ENCODE data around the gene RRAGD.

RRAGD gene

GRCh38 chr6:89454300-89454699 lies 42.2 kb upstream of the RRAGD start:
- Histone ChIP-seq H3K27me3 (ENCODE audit: control insufficient read depth in 1 of 2, insufficient read depth in 1 of 2, low read length in 2 of 2) (no peaks in the 10 kb centered on the region), H3K14ac (ENCODE audit: low read length in 2 of 2) (no peak overlapping the region), H3K9me3 (ENCODE audit: control insufficient read depth, low read length) (no peaks in the 10 kb centered on the region), H2AFZ (ENCODE audit: low read depth, low read length) (no peak overlapping the region), H3K9ac (ENCODE audit: low read length) (no peak overlapping the region), H2BK5ac (ENCODE audit: low read depth, low read length, poor library complexity, severe bottlenecking) (no peak overlapping the region), H3K36me3 (ENCODE audit: control insufficient read depth in 1 of 2, insufficient read depth in 2 of 2, low read depth in 1 of 2, low read length in 2 of 2) (no peaks in the 10 kb centered on the region), H3K27ac (ENCODE audit: low read length, poor library complexity, severe bottlenecking) (no peak overlapping the region), H3K79me1 (replicated peaks; ENCODE audit: low read length, poor library complexity, severe bottlenecking) (no peaks in the 10 kb centered on the region), H2BK12ac (ENCODE audit: low read length in 2 of 2) (no peak overlapping the region), H2BK120ac (ENCODE audit: low read depth, low read length) (no peak overlapping the region), H3K4ac (ENCODE audit: low read depth in 1 of 2, low read length in 2 of 2) (no peak overlapping the region), H3K23ac (ENCODE audit: low read length in 2 of 2) (no peak overlapping the region), H3K18ac (ENCODE audit: low read depth in 1 of 2, low read length in 2 of 2) (no peak overlapping the region), H2AK5ac (ENCODE audit: low read length, severe bottlenecking) (no peak overlapping the region), H4K8ac (ENCODE audit: low read length) (no peak overlapping the region), H3K4me2 (ENCODE audit: low read length, poor library complexity, severe bottlenecking) (no peak overlapping the region), H3K4me1 (ENCODE audit: control insufficient read depth, insufficient read depth, low read depth, low read length) (no peaks in the 10 kb centered on the region), H3K4me3 (ENCODE audit: insufficient read depth in 1 of 2, low read depth in 1 of 2, low read length in 2 of 2) (no peak overlapping the region), H4K91ac (ENCODE audit: low read length) (no peak overlapping the region), H2BK15ac (ENCODE audit: low read depth, poor library complexity, severe bottlenecking) (no peak overlapping the region)
- 85% methylated on average over 2 of the region's 2 CpGs for WGBS
- DNase-seq, result no peak

- Histone ChIP-seq H3K4me3 (ENCODE audit: insufficient read depth in 1 of 2, low read depth in 1 of 2, low read length in 2 of 2) (no peak overlapping the region), H2BK5ac (ENCODE audit: low read depth, low read length, poor library complexity, severe bottlenecking) (no peak overlapping the region), H3K4me1 (ENCODE audit: control insufficient read depth, insufficient read depth, low read depth, low read length) (no peaks in the 10 kb centered on the region), H3K9ac (ENCODE audit: low read length) (no peak overlapping the region), H3K4me2 (ENCODE audit: low read length, poor library complexity, severe bottlenecking) (no peak overlapping the region), H3K23ac (ENCODE audit: low read length in 2 of 2) (no peak overlapping the region), H3K14ac (ENCODE audit: low read length in 2 of 2) (no peak overlapping the region), H3K27me3 (ENCODE audit: control insufficient read depth in 1 of 2, insufficient read depth in 1 of 2, low read length in 2 of 2) (no peaks in the 10 kb centered on the region), H3K18ac (ENCODE audit: low read depth in 1 of 2, low read length in 2 of 2) (no peak overlapping the region), H4K8ac (ENCODE audit: low read length) (no peak overlapping the region), H2AK5ac (ENCODE audit: low read length, severe bottlenecking) (no peak overlapping the region), H2AFZ (ENCODE audit: low read depth, low read length) (no peak overlapping the region), H3K79me1 (replicated peaks; ENCODE audit: low read length, poor library complexity, severe bottlenecking) (no peaks in the 10 kb centered on the region), H4K91ac (ENCODE audit: low read length) (no peak overlapping the region), H3K4ac (ENCODE audit: low read depth in 1 of 2, low read length in 2 of 2) (no peak overlapping the region), H2BK120ac (ENCODE audit: low read depth, low read length) (no peak overlapping the region), H2BK12ac (ENCODE audit: low read length in 2 of 2) (no peak overlapping the region), H3K9me3 (ENCODE audit: control insufficient read depth, low read length) (no peaks in the 10 kb centered on the region), H2BK15ac (ENCODE audit: low read depth, poor library complexity, severe bottlenecking) (no peak overlapping the region), H3K36me3 (ENCODE audit: control insufficient read depth in 1 of 2, insufficient read depth in 2 of 2, low read depth in 1 of 2, low read length in 2 of 2) (no peaks in the 10 kb centered on the region), H3K27ac (ENCODE audit: low read length, poor library complexity, severe bottlenecking) (no peak overlapping the region)
- no peak for DNase-seq
- no CpG with 5 or more reads among the region's 1 CpG for WGBS
Observed at GRCh38 chr6:89452281-89452680, 40.2 kb upstream of the RRAGD start.

GRCh38 chr6:89449193-89449592 lies 37.1 kb upstream of the RRAGD start:
- Histone ChIP-seq H3K4me1 (ENCODE audit: control insufficient read depth, insufficient read depth, low read depth, low read length) (no peaks in the 10 kb centered on the region), H3K36me3 (ENCODE audit: control insufficient read depth in 1 of 2, insufficient read depth in 2 of 2, low read depth in 1 of 2, low read length in 2 of 2) (no peaks in the 10 kb centered on the region), H2BK15ac (ENCODE audit: low read depth, poor library complexity, severe bottlenecking) (no peak overlapping the region), H3K4me2 (ENCODE audit: low read length, poor library complexity, severe bottlenecking) (no peak overlapping the region), H3K27ac (ENCODE audit: low read length, poor library complexity, severe bottlenecking) (no peak overlapping the region), H3K27me3 (ENCODE audit: control insufficient read depth in 1 of 2, insufficient read depth in 1 of 2, low read length in 2 of 2) (no peaks in the 10 kb centered on the region), H3K18ac (ENCODE audit: low read depth in 1 of 2, low read length in 2 of 2) (no peak overlapping the region), H3K4me3 (ENCODE audit: insufficient read depth in 1 of 2, low read depth in 1 of 2, low read length in 2 of 2) (no peak overlapping the region), H2BK120ac (ENCODE audit: low read depth, low read length) (no peak overlapping the region), H2AK5ac (ENCODE audit: low read length, severe bottlenecking) (no peak overlapping the region), H3K23ac (ENCODE audit: low read length in 2 of 2) (no peak overlapping the region), H2BK5ac (ENCODE audit: low read depth, low read length, poor library complexity, severe bottlenecking) (no peak overlapping the region), H2BK12ac (ENCODE audit: low read length in 2 of 2) (no peak overlapping the region), H3K14ac (ENCODE audit: low read length in 2 of 2) (peak overlapping the region in 1 of 2 experiments; percentile 36), H3K9ac (ENCODE audit: low read length) (no peak overlapping the region), H4K8ac (ENCODE audit: low read length) (no peak overlapping the region), H3K79me1 (replicated peaks; ENCODE audit: low read length, poor library complexity, severe bottlenecking) (no peaks in the 10 kb centered on the region), H3K4ac (ENCODE audit: low read depth in 1 of 2, low read length in 2 of 2) (no peak overlapping the region), H3K9me3 (ENCODE audit: control insufficient read depth, low read length) (no peaks in the 10 kb centered on the region), H2AFZ (ENCODE audit: low read depth, low read length) (no peak overlapping the region), H4K91ac (ENCODE audit: low read length) (no peak overlapping the region)
- DNase-seq, result no peak
- 51% methylated on average over 1 of the region's 1 CpG for WGBS

- H3K14ac ChIP-seq (ENCODE audit: low read length in 2 of 2), result no peak overlapping the region
- no peak for DNase-seq
Observed at GRCh38 chr6:89443658-89444057, 31.6 kb upstream of the RRAGD start.

More at GRCh38 chr6:89443658-89444057, 31.6 kb upstream of the RRAGD start:
- Histone ChIP-seq H2BK15ac (ENCODE audit: low read depth, poor library complexity, severe bottlenecking) (no peak overlapping the region), H3K79me1 (replicated peaks; ENCODE audit: low read length, poor library complexity, severe bottlenecking) (no peaks in the 10 kb centered on the region), H2BK5ac (ENCODE audit: low read depth, low read length, poor library complexity, severe bottlenecking) (no peak overlapping the region), H3K9ac (ENCODE audit: low read length) (no peak overlapping the region), H3K4me3 (ENCODE audit: insufficient read depth in 1 of 2, low read depth in 1 of 2, low read length in 2 of 2) (no peak overlapping the region), H4K91ac (ENCODE audit: low read length) (no peak overlapping the region), H2AFZ (ENCODE audit: low read depth, low read length) (no peak overlapping the region), H3K9me3 (ENCODE audit: control insufficient read depth, low read length) (no peaks in the 10 kb centered on the region), H3K18ac (ENCODE audit: low read depth in 1 of 2, low read length in 2 of 2) (no peak overlapping the region), H3K27ac (ENCODE audit: low read length, poor library complexity, severe bottlenecking) (no peak overlapping the region), H2BK120ac (ENCODE audit: low read depth, low read length) (no peak overlapping the region), H4K8ac (ENCODE audit: low read length) (no peak overlapping the region), H3K36me3 (ENCODE audit: control insufficient read depth in 1 of 2, insufficient read depth in 2 of 2, low read depth in 1 of 2, low read length in 2 of 2) (no peaks in the 10 kb centered on the region), H3K27me3 (ENCODE audit: control insufficient read depth in 1 of 2, insufficient read depth in 1 of 2, low read length in 2 of 2) (no peaks in the 10 kb centered on the region), H3K4me1 (ENCODE audit: control insufficient read depth, insufficient read depth, low read depth, low read length) (no peaks in the 10 kb centered on the region), H3K4me2 (ENCODE audit: low read length, poor library complexity, severe bottlenecking) (no peak overlapping the region), H3K23ac (ENCODE audit: low read length in 2 of 2) (no peak overlapping the region), H2BK12ac (ENCODE audit: low read length in 2 of 2) (no peak overlapping the region), H3K4ac (ENCODE audit: low read depth in 1 of 2, low read length in 2 of 2) (no peak overlapping the region), H2AK5ac (ENCODE audit: low read length, severe bottlenecking) (no peak overlapping the region)
- WGBS, result 94% methylated on average over 5 of the region's 5 CpGs

All from mesenchymal stem cell (in vitro differentiated cells and primary cell).